H1 (cell line): Measurements from ENCODE around the gene AZI2. TPM values are rescaled to one million over a fixed set of nuclear protein-coding genes. Genes with fewer than 3 reads are reported as not detected.

Source experiments
- CTCF ChIA-PET: fragments of 300-600 bp; sonication (Branson Sonifier 250); formaldehyde crosslinking; loops from one replicate; lab custom pipeline; 2021; ENCODE audit not compliant: partially characterized antibody; lab: Charles Lee
- POLR2A ChIA-PET: fragments of 300-600 bp; sonication (Branson Sonifier 250); formaldehyde crosslinking; loops from one replicate; lab custom pipeline; 2021; ENCODE audit warnings: inconsistent platforms; ENCODE audit not compliant: partially characterized antibody; lab: Charles Lee
- DNase-seq, 2 experiments: peaks; one replicate each; pipeline versions ENCODE4 v3.0.0 to v3.0.0-alpha.2; 2010 to 2022; ENCODE audit warnings: low spot score in 2 of 2, low read depth in 1 of 2, mixed read lengths in 1 of 2
- FAIRE-seq: peaks from 2 replicates; lab custom pipeline; 2011; peaks lifted over from hg19 to GRCh38; lab: Jason Lieb, UNC
- H2AFZ ChIP-seq: 2 replicates; pipeline ENCODE4 v1.8.1; 2012; ENCODE audit warnings: low read length, inconsistent platforms
- H2AK5ac ChIP-seq: 2 replicates; pipeline ENCODE4 v1.6.1; 2013; ENCODE audit warnings: low read depth, low read length
- H2BK120ac ChIP-seq: replicated peaks from 2 replicates; pipeline ENCODE3; 2013; ENCODE audit warnings: low read depth, low read length, inconsistent platforms
- H2BK12ac ChIP-seq: 2 replicates; pipeline ENCODE4 v1.6.1; 2013; ENCODE audit warnings: low read depth, low read length
- H2BK15ac ChIP-seq: 2 replicates; pipeline ENCODE4 v1.6.1; 2013; ENCODE audit warnings: low read length
- H2BK20ac ChIP-seq: 2 replicates; pipeline ENCODE4 v1.6.1; 2013; ENCODE audit warnings: low read length
- H2BK5ac ChIP-seq: 2 replicates; pipeline ENCODE4 v1.6.1; 2013; ENCODE audit warnings: low read depth, low read length
- H3K14ac ChIP-seq: 2 replicates; pipeline ENCODE4 v1.6.1; 2013; ENCODE audit warnings: inconsistent platforms; ENCODE audit not compliant: insufficient read length
- H3K18ac ChIP-seq: 2 replicates; pipeline ENCODE4 v1.6.1; 2013; ENCODE audit warnings: low read length; ENCODE audit errors: extremely low read depth
- H3K23ac ChIP-seq: 2 replicates; pipeline ENCODE4 v1.6.1; 2013; ENCODE audit warnings: inconsistent platforms; ENCODE audit not compliant: insufficient read length
- H3K23me2 ChIP-seq: 2 replicates; pipeline ENCODE4 v1.6.1; 2013; ENCODE audit warnings: low read depth, low read length
- H3K27ac ChIP-seq: 2 replicates; pipeline ENCODE4 v1.6.1; 2011; ENCODE audit warnings: low read depth, low read length, inconsistent platforms
- H3K27me3 ChIP-seq, 4 experiments: replicated peaks in 1 of 4; 1 replicate in 1 of 4; 2 replicates in 3 of 4; pipeline versions ENCODE4 v1.6.1 to v1.8.1; 2011 to 2013; ENCODE audit warnings: low read length in 3 of 4, mild to moderate bottlenecking in 3 of 4, inconsistent platforms in 2 of 4, mixed read lengths in 2 of 4, moderate library complexity in 1 of 4; ENCODE audit not compliant: control insufficient read depth in 3 of 4, insufficient read depth in 3 of 4; ENCODE audit errors: extremely low read depth in 1 of 4
- H3K36me3 ChIP-seq, 4 experiments: 2 replicates each; pipeline versions ENCODE4 v1.6.1 to v1.8.1; 2011 to 2013; ENCODE audit warnings: mild to moderate bottlenecking in 4 of 4, low read length in 3 of 4, moderate library complexity in 2 of 4, control low read depth in 1 of 4, inconsistent platforms in 1 of 4; ENCODE audit not compliant: insufficient read depth in 4 of 4, control insufficient read depth in 2 of 4
- H3K4ac ChIP-seq: replicated peaks from 2 replicates; pipeline ENCODE3; 2013; ENCODE audit warnings: low read length, low read depth, mixed read lengths, inconsistent platforms; ENCODE audit not compliant: insufficient read length
- H3K4me1 ChIP-seq, 4 experiments: replicated peaks in 1 of 4; 1 replicate in 1 of 4; 2 replicates in 3 of 4; pipeline versions ENCODE4 v1.6.1 to v1.8.1; 2011 to 2013; ENCODE audit warnings: low read length in 3 of 4, inconsistent platforms in 2 of 4, mixed read lengths in 1 of 4; ENCODE audit not compliant: insufficient read depth in 4 of 4, control insufficient read depth in 3 of 4
- H3K4me2 ChIP-seq, 2 experiments: 2 replicates each; pipeline versions ENCODE4 v1.6.1 to v1.8.1; 2011 to 2013; ENCODE audit warnings: low read depth in 2 of 2, low read length in 2 of 2, control low read depth in 1 of 2, inconsistent platforms in 1 of 2, mild to moderate bottlenecking in 1 of 2; ENCODE audit not compliant: insufficient read depth in 1 of 2
- H3K4me3 ChIP-seq, 4 experiments: fragments of 200-600, 300-600 bp in 1 of 4; sonication (generic), shearing (Covaris generic), sonication (Bioruptor Twin) in 1 of 4; 2 replicates each; pipeline versions ENCODE4 v1.5.1 to v1.8.1; 2011 to 2016; ENCODE audit warnings: low read length in 4 of 4, low read depth in 3 of 4, control low read depth in 2 of 4, inconsistent platforms in 2 of 4, mild to moderate bottlenecking in 2 of 4, mixed read lengths in 1 of 4, moderate library complexity in 1 of 4; ENCODE audit not compliant: insufficient read depth in 2 of 4; ENCODE audit errors: extremely low read depth in 1 of 4
- H3K56ac ChIP-seq: replicated peaks from 2 replicates; pipeline ENCODE3; 2013; ENCODE audit warnings: low read depth, mild to moderate bottlenecking, mixed read lengths, low read length, inconsistent platforms; ENCODE audit not compliant: insufficient read length
- H3K79me1 ChIP-seq: 2 replicates; pipeline ENCODE4 v1.6.1; 2013; ENCODE audit warnings: low read depth, low read length, control low read depth
- H3K79me2 ChIP-seq, 2 experiments: 2 replicates each; pipeline versions ENCODE4 v1.6.1 to v1.8.1; 2012 to 2013; ENCODE audit warnings: low read length in 2 of 2, mild to moderate bottlenecking in 2 of 2, inconsistent platforms in 1 of 2; ENCODE audit not compliant: insufficient read depth in 2 of 2, control insufficient read depth in 1 of 2
- H3K9ac ChIP-seq, 4 experiments: replicated peaks in 1 of 4; 1 replicate in 1 of 4; 2 replicates in 3 of 4; pipeline versions ENCODE4 v1.6.1 to v1.8.1; 2011 to 2013; ENCODE audit warnings: low read depth in 3 of 4, low read length in 3 of 4, control low read depth in 2 of 4, mild to moderate bottlenecking in 2 of 4, moderate library complexity in 2 of 4, inconsistent platforms in 1 of 4; ENCODE audit errors: extremely low read depth in 1 of 4
- H3K9me3 ChIP-seq, 2 experiments: 2 replicates each; pipeline versions ENCODE4 v1.6.1 to v1.8.1; 2012 to 2013; ENCODE audit warnings: mild to moderate bottlenecking in 2 of 2, moderate library complexity in 2 of 2, control low read depth in 1 of 2, inconsistent platforms in 1 of 2, low read depth in 1 of 2, low read length in 1 of 2, mixed read lengths in 1 of 2; ENCODE audit not compliant: insufficient read depth in 2 of 2
- H4K20me1 ChIP-seq, 2 experiments: replicated peaks in 1 of 2; 2 replicates each; pipeline versions ENCODE3 to v1.8.1; 2011 to 2013; ENCODE audit warnings: inconsistent platforms in 2 of 2, low read length in 2 of 2, mild to moderate bottlenecking in 1 of 2; ENCODE audit not compliant: insufficient read depth in 2 of 2, control insufficient read depth in 1 of 2
- H4K5ac ChIP-seq: 2 replicates; pipeline ENCODE4 v1.6.1; 2013; ENCODE audit warnings: low read length, low read depth, mixed read lengths, inconsistent platforms; ENCODE audit not compliant: insufficient read length
- H4K8ac ChIP-seq: 2 replicates; pipeline ENCODE4 v1.8.0; 2013; ENCODE audit warnings: mild to moderate bottlenecking, moderate library complexity, low read length, inconsistent platforms; ENCODE audit not compliant: insufficient read depth; ENCODE audit errors: extremely low read depth
- H4K91ac ChIP-seq: replicated peaks from 2 replicates; pipeline ENCODE3; 2013; ENCODE audit warnings: low read length, mixed read lengths, inconsistent platforms; ENCODE audit not compliant: insufficient read length
- FOSL1 ChIP-seq: IDR thresholded peaks from 2 replicates; pipeline ENCODE4 v1.6.1; 2011; ENCODE audit warnings: mild to moderate bottlenecking, low read depth, low read length, moderate library complexity; ENCODE audit not compliant: insufficient read depth
- GABPA ChIP-seq: IDR thresholded peaks from 2 replicates; pipeline ENCODE4 v1.6.1; 2011; ENCODE audit warnings: mild to moderate bottlenecking, low read length, moderate library complexity, borderline replicate concordance; ENCODE audit not compliant: insufficient read depth
- HDAC6 ChIP-seq: IDR thresholded peaks from one replicate; pipeline ENCODE4 v1.7.1; 2012; ENCODE audit warnings: low read depth, mild to moderate bottlenecking, inconsistent platforms, low read length, moderate library complexity
- JUN ChIP-seq: IDR thresholded peaks from 2 replicates; pipeline ENCODE4 v1.6.1; 2011; ENCODE audit warnings: low read depth, mild to moderate bottlenecking, improper control_type of control experiment, low read length
- KDM4A ChIP-seq: IDR thresholded peaks from one replicate; pipeline ENCODE4 v1.7.1; 2012; ENCODE audit warnings: low read depth, mild to moderate bottlenecking, moderate library complexity, low read length, inconsistent platforms; ENCODE audit not compliant: severe bottlenecking
- POLR2A ChIP-seq, 2 experiments: IDR thresholded peaks; 1 replicate in 1 of 2; 2 replicates in 1 of 2; pipeline ENCODE4 v1.6.1; 2011; ENCODE audit warnings: low read depth in 2 of 2, low read length in 2 of 2, mild to moderate bottlenecking in 2 of 2; ENCODE audit errors: control extremely low read depth in 1 of 2
- RFX5 ChIP-seq: IDR thresholded peaks from 2 replicates; pipeline ENCODE4 v1.6.1; 2011; ENCODE audit warnings: low read depth, low read length, improper control_type of control experiment, borderline replicate concordance
- RNF2 ChIP-seq: fragments of 200-900, 300-1000 bp; sonication (generic); IDR thresholded peaks from 2 replicates; pipeline ENCODE4 v1.7.1; 2016; ENCODE audit warnings: borderline replicate concordance, low read depth, mild to moderate bottlenecking, antibody characterized with exemption, low read length; ENCODE audit not compliant: poor library complexity, severe bottlenecking; ENCODE audit errors: missing control alignments
- SIRT6 ChIP-seq: IDR thresholded peaks from one replicate; pipeline ENCODE4 v1.7.1; 2012; ENCODE audit warnings: low read length, inconsistent platforms
- SP1 ChIP-seq: IDR thresholded peaks from 2 replicates; pipeline ENCODE4 v1.6.1; 2011; ENCODE audit warnings: low read depth, low read length
- SP2 ChIP-seq: IDR thresholded peaks from 2 replicates; pipeline ENCODE4 v1.6.1; 2012; ENCODE audit warnings: mild to moderate bottlenecking, low read length, inconsistent platforms
- SRF ChIP-seq: IDR thresholded peaks from 2 replicates; pipeline ENCODE4 v1.6.1; 2011; ENCODE audit warnings: mild to moderate bottlenecking, low read depth, low read length, moderate library complexity
- SUZ12 ChIP-seq: fragments of 200-600 bp; sonication (generic); IDR thresholded peaks from 2 replicates; pipeline ENCODE4 v1.6.1; 2012; ENCODE audit warnings: mild to moderate bottlenecking, inconsistent platforms, low read length, moderate library complexity, mixed read lengths
- USF2 ChIP-seq: IDR thresholded peaks from 2 replicates; pipeline ENCODE4 v1.6.1; 2011; ENCODE audit warnings: low read length, improper control_type of control experiment
- WGBS, 2 experiments: shearing (Covaris generic) in 1 of 2; methylation state at CpG; one replicate each; pipeline versions ENCODE4 v1.1.6 to v1.1.7; 2013 to 2015; ENCODE audit warnings: low lambda C conversion rate in 2 of 2, mixed read lengths in 2 of 2, inconsistent platforms in 1 of 2, low coverage in 1 of 2, missing lambda C conversion rate in 1 of 2; ENCODE audit not compliant: insufficient replicate concordance in 2 of 2, insufficient coverage in 1 of 2, insufficient read length in 1 of 2; ENCODE audit errors: extremely low coverage in 1 of 2, missing lambda C conversion rate in 1 of 2; 5-methylcytosine and 5-hydroxymethylcytosine counted together
- polyA plus RNA-seq, 7 experiments: library from polyadenylated mRNA; depleted of rRNA in 3 of 7; stranded (reverse) in 5 of 7; unstranded in 2 of 7; fragments of >200 nt in 5 of 7; fragments of 200-250 nt in 2 of 7; gene quantifications; 1 replicate in 5 of 7; 2 replicates in 1 of 7; 4 replicates in 1 of 7; pipeline versions ENCODE4 v1.2.1 to v1.2.3, GENCODE V29; 2011 to 2013; ENCODE audit warnings: missing spikeins in 2 of 7, mixed read lengths in 2 of 7
- total RNA-seq: library from RNA; stranded (reverse); fragmentation: NEBNext Ultra II Directional; extraction: Animal tissue kit (Norgen Biotek cat#: 25700); gene quantifications from 2 replicates; pipeline ENCODE4 v1.2.1, GENCODE V29; 2021

The AZI2 gene
- total and polyA plus RNA-seq, 2 of the 8 experiments (the other 6 are each of a cell fraction or from before 2014, with no cell fraction given): 17.4 to 39.2 TPM

- H4K20me1 ChIP-seq: no peaks in the 10 kb centered on the region
- H3K9ac ChIP-seq: no peak overlapping the region
- H3K23ac ChIP-seq: no peak overlapping the region
- H3K14ac ChIP-seq: no peak overlapping the region
- H2AFZ ChIP-seq: no peak overlapping the region
- POLR2A ChIA-PET: no interaction called here
- H3K4ac ChIP-seq: no peak overlapping the region
- H3K4me1 ChIP-seq: no peaks in the 10 kb centered on the region
- H3K56ac ChIP-seq: no peak overlapping the region
- peaks cover 2% of the 10 kb centered on the region; the same call in 1 of the 2 replicates for H3K23me2 ChIP-seq
- 87% methylated on average over 4 of the region's 4 CpGs; no CpG with 5 or more reads in 1 of the 2 experiments for WGBS, 2 experiments
- H3K18ac ChIP-seq: no peak overlapping the region
- no peaks in the 10 kb centered on the region for H3K27me3 ChIP-seq
- H4K5ac ChIP-seq: no peak overlapping the region
- no peak overlapping the region for H3K27ac ChIP-seq
- H2AK5ac ChIP-seq: no peak overlapping the region
- H2BK5ac ChIP-seq: no peak overlapping the region
- FAIRE-seq (no peak), DNase-seq (no peak)
- no peaks in the 10 kb centered on the region for H3K79me2 ChIP-seq
- H2BK12ac ChIP-seq: no peak overlapping the region
- CTCF ChIA-PET: no interaction called here
- H3K4me3 ChIP-seq: no peak overlapping the region
- H2BK15ac ChIP-seq: no peak overlapping the region
- no peak overlapping the region for H4K91ac ChIP-seq
- 0 out of 4 replicates have a peak, but pooled peaks cover 0 to 2% of the 10 kb centered on the region in 2 experiments for H3K9me3 ChIP-seq
- no peaks in the 10 kb centered on the region for H3K79me1 ChIP-seq
- H4K8ac ChIP-seq: no peak overlapping the region
- no peak overlapping the region for H3K4me2 ChIP-seq
- no peak overlapping the region for H2BK20ac ChIP-seq
- H2BK120ac ChIP-seq: no peak overlapping the region
- H3K36me3 ChIP-seq: no peaks in the 10 kb centered on the region
- TF ChIP-seq SP1 (no peak), SRF (no peak), USF2 (no peak), JUN (no peak), SUZ12 (no peak), FOSL1 (no peak), RNF2 (no peak), SIRT6 (no peak), RFX5 (no peak), POLR2A (IDR thresholded peaks at IDR 0.05; ENCODE audit: control extremely low read depth in 1 of 2, low read depth in 2 of 2, low read length in 2 of 2) (no peak), KDM4A (no peak), GABPA (no peak), SP2 (no peak), HDAC6 (no peak)
These were observed 27.8 kb upstream of the AZI2 start for GRCh38 chr3:28376424-28376823.
